Stimulated activated CD4-positive, alpha-beta T cell treated with anti-CD3 and anti-CD28 coated beads, Interleukin-4, amount 100 ng/mL, for 1 hour (primary cell): ENCODE data around the gene SOX18.

Source experiments
- DNase-seq: peaks from one replicate; pipeline ENCODE4 v3.0.0-alpha.2; 2020

SOX18 gene

GRCh38 chr20:64080013-64080812 is 30.8 kb upstream of the SOX18 start, which contains the start of gene OPRL1:
Gene OPRL1 (plus strand): TSS chr20:64080082. CDS start chr20:64092721, 12,639 bp downstream.
- no peak for DNase-seq

DNA sequence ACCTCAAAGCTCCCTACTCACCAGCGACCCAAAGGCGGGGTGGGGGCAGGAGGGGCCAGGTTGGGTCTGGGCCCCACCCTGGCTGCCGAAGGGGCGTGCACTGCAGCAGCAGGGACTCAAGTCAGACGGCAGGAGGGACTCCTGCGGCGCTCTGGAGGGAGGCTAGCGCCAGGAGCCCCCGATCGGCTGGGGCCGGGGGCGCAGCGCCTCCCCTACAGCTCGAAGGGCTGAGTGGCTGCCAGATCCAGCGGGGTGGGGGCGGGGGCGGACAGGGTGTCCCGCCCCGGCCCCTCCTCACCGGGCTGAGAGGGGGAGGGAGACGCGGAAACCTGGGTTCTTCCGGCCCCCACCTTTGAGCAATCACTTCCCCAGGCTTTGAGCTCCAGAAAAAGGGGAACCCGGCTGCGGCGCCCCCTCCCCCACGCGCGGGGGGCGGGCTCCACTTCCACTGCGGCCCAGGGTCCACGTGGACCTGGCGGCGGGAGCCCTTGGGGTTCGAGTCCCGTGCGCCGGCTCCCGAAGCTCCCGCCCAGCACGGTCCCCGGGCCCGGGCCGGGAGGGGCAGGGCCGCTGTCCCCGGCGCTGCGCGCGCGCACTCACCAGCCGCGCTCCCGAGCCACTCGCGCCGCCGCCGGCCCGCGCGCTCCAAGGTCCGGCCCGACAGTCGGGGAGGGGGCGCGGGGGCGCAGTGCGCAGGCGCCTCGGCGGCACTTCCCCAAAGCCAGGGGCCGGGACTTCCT is 30.0 kb upstream of the SOX18 start, which contains the start of gene RGS19:
Gene RGS19, minus strand, starts transcription at position 246 of the 740 bp plus-strand sequence. CDS start 2,632 bp downstream, outside the sequence.
- peak; percentile 62 for DNase-seq

GRCh38 chr20:64078934-64079272 is 29.5 kb upstream of the SOX18 start:
- no peak for DNase-seq

DNA sequence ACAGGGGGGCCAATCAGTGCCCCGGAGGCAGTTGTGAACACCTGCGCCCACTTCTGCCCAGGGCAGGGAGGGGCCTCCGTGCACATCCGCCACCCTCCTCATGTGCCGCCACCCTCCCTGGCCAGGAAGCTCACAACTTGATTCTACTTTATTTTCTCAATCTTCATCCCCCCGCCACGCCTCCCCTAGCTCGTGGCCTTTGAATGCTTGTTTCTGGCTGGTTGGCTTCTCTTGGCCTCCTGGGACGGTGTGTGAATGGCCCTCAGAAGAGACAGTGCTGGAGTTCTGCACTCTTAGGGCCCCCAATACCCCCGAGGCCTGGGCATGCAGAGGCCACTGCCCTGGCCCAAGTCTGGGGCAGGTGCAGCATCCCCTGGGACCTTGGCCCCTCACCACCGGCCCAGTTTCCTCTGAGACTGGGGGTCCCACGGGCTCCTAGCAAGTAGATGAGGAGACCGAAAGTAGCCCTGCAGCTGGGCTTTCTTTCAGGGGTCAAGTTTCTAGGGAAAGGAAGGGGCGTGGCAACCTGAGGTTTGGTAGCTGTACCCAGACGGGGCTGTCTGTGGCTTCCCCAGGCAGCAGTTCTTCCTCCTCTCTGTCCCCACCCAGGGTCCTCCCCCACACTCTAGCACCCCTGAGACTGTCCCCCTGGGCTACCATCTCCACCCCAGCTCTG is 28.6 kb upstream of the SOX18 start:
- DNase-seq = peak; percentile 44

DNA sequence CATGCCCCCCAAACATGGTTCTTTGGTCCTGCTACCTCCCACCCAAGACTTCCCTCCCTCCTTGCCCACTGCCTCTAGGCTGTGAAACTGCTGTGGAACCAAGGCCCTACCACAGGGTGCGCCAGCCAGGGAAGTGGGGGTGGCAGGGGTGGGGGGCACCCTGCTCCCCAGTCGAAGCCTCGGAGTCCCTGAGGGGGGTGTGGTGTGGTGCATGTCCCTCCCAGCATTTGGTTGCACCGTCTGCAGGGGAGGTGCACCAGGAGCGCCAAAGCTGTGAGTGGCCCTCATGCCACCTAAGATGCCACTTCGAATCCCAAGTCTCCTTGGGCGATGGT is 28.1 kb upstream of the SOX18 start:
- no peak for DNase-seq

DNA sequence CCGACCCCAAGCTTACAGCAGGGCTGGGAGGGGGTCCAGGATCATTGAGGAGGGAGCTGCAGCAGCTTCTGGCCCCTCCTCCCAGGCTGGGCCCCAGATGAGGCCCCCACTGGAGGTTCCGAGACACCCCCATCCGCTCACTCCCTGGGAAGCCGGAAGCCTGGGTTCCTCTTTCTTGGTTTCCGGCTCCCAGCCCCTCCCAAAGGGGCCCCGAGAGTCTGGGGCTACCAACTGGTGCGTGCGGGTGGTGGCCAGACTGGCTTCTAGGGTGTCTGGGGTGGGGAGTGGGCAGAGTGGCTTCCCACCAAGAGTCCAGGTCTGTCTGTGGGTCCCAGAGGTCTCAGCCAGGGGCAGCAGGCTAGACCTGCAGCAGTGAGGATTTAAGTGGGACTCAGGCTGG is 27.7 kb upstream of the SOX18 start:
- DNase-seq = no peak

- DNase-seq = no peak
Observed at GRCh38 chr20:64076061-64076997, 26.9 kb upstream of the SOX18 start.

- DNase-seq = no peak
Observed at GRCh38 chr20:64075556-64075955, 26.1 kb upstream of the SOX18 start.

- DNase-seq = no peak
Observed at GRCh38 chr20:64074963-64075362, 25.5 kb upstream of the SOX18 start.

DNA sequence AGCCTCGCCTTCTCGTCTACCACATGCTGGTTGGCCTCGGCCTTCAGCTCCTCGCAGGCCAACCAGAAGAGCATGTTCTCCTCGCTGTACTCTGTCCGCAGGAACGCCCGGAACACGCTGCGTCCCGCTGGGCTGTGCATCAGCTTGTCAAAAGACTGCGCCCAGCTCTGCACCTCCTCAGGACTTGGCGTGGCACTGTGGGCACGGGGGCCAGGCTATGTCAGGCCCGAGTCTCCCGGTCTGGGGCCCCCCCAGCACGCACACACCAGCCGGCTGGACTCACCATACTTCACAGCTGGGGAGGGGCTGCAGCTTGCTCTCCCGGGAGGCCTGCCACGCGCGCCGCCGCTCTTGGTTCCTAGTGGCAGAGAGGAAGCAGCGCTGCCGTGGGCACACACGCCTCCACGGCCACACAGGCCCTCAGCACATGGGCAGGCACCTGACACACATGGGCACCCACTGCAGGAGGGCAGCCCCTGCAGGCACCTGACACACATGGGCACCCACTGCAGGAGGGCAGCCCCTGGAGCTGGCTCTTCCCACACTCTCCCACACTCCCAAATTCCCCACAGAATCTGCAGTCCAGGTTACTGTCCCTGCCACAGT is 24.8 kb upstream of the SOX18 start:
- DNase-seq = no peak

DNA sequence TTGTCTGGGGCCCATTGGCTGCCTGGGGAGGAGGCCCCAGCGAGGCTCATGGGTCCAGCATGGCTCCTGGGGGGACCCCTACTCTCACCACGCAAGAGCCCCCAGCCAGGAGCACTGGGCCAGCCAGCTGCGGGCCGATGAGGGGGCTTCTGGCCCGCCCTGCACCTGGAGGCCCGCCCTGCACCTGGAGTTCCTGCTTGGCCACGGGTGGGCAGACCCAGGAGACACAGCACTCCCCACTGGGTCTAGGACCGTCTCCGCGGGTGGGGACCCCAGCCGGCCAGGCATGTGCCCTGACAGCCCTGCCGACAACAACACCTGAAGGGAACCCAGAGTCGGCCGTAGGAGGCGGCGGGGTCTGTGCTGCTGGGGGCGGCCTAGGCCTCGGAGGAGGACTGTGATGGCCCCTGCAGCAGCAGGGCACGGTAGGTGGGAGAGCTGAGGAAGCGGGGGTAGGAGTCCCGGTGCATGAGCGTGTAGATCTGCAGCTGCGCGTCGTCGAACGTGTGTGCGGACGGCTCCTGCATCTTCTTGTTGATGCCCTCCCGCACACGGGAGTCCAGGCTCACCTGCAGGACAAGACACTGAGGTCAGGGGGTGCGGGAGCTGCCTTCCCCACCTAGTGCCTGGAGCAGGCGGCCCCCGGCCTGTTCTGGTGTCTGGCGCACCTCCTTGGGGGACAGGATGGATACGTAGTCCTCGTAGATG is 24.2 kb upstream of the SOX18 start:
- DNase-seq = no peak

- no peak for DNase-seq
Observed at GRCh38 chr20:64072498-64073063, 23.1 kb upstream of the SOX18 start.

DNA sequence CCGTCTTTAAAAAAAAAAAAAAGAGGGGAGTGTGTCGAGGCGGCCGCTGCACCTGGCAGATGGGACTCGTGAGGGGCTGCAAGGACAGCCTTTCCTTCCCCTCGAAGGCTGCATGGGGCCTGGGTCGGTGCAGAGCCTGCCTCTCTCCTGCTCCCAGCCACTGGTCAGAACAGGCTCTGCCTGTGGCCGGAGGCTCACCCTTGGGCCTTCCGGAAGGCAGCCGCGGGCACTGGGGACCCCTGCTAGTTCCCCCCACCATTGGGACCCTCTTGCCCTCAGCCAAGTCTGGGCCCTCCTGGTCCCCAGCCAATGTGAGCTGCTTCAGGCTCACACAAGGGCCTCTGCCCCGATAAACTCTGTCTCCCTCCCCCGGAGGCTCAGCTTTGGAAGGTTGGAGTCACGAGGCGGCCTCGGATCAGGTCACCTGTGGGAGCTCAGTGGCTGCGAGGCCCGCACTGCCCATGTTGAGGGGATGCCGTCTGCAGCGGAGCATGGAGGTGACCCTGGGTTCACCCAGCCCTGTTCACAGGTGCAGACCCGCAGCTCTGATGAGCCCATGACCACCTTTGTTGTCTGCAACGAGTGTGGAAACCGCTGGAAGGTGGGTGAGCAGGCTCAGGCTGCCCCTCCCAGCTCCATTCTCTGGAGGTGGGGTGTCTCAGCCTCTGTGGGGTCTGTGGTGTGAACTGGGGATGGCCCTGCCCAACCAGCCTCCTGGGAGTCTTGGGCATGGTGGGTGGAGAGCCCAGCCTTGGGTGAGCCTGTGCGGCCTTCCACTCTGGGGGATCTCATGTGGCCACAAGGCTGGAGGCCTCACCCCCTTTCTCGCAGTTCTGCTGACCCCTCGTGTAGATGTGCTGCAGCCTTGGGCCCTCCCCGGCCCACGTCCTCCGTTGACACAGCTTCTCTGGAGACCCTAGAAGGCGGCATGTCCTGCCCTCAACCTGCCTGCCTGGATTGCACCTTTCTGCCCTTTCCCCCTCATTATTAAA is 22.2 kb upstream of the SOX18 start:
- DNase-seq = no peak

DNA sequence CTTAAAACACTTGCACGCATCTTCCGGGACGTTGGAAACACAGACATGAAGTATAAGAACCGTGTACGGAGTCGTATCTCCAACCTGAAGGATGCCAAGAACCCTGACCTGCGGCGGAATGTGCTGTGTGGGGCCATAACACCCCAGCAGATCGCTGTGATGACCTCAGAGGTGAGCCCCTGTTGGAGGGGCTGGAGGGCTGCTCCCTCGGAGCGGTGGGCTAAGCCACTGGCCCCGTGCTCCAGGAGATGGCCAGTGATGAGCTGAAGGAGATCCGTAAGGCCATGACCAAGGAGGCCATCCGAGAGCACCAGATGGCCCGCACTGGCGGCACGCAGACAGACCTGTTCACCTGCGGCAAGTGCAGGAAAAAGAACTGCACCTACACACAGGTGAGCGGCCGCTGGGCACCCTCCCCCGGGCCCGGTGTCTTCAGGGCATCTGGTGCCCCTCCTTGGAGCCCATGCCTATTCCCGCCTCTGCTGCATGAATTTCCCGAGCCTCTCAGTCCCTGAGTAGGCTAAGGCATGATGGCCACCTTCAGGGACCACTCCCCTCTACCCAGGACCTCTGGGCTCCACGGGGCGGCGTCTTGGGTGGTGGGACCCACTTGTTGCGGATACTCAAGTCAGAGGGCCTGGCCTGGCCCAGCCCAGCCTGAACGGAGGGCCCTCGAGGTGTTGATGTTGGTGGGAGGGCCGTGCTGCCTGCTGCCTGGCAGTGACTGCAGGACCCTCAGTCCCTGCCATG is 21.0 kb upstream of the SOX18 start:
- no peak for DNase-seq

- DNase-seq = no peak
Observed at GRCh38 chr20:64069614-64070243, 20.3 kb upstream of the SOX18 start.

DNA sequence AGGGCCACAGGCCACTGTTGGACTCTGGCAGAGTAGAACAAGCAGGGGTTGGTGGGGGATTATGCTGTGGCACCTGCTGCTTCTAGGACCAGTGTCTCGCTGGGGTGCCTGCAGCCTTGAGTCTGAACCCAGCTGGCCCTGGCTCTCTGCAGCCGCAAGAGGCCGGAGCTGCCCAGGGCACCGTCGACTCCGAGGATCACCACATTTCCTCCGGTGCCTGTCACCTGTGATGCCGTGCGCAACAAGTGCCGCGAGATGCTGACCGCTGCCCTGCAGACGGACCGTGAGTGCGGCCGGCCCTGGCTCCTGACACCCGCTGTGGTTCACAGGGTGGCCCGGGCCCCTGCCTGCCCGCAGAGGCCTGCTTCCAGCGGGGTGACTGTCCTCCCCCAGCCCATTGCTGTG is 19.8 kb upstream of the SOX18 start:
- DNase-seq = no peak

DNA sequence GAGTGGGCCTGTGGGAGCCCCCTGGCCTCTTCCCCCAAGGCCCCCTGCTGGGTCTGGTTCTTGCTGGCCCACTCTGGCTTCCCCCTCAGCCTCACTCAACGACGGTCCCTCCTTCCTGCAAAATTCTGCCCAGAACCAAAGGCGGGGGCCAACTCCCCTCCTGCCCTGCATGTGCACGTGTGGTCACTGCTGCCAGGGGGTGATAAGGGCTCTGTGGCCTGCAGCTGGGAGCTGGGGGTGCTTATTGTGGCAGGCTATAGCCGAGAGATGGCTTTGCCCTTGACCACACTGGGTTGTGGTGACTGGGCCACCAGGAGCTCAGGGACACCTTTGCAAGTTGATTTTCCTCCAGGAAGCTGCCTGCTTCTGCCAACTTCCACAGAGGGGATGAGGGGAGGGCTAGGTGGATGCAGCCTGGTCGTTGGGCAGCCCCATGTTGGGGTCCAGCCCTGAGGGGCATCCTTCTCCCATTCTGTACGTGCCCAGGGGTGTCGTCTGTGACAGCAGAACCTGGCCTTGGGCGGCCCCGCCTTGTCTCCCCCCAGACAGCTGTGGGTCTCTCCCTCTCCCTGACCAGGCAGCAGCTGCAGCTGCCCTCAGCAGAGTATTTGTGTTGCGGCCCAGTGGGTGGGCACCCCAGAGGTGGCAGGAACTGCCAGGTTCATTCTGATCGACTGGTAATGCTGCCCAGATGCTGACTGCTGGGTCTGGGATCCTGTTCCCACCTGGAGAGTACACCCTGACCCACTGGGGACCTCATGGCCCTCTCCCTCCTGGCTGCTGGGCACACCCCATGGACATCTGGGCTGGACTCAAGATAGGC is 19.2 kb upstream of the SOX18 start:
- no peak for DNase-seq
